Uterus (tissue), 4 donors: ENCODE data around the gene CELF2. TPM values are rescaled to one million over a fixed set of nuclear protein-coding genes. Genes with fewer than 3 reads are reported as not detected.

Experiments used
- DNase-seq, 2 donors: peaks; one replicate each; pipeline ENCODE4 v3.0.0-alpha.2; 2019 to 2020
- H3K27ac ChIP-seq, 2 donors: fragments of 200-600 bp; sonication (generic); 1 replicate in 1 of 2; 2 replicates in 1 of 2; pipeline ENCODE4 v1.5.1; 2016 to 2018
- H3K27me3 ChIP-seq, 2 donors: fragments of 200-600 bp; sonication (generic); one replicate each; pipeline ENCODE4 v1.5.1; 2018 to 2019; ENCODE audit warnings: control low read depth in 1 of 2
- H3K36me3 ChIP-seq, 2 donors: fragments of 200-600 bp; sonication (generic); one replicate each; pipeline ENCODE4 v1.5.1; 2019; ENCODE audit warnings: control low read depth in 1 of 2
- H3K4me1 ChIP-seq, 2 donors: fragments of 200-600 bp; sonication (generic); one replicate each; pipeline ENCODE4 v1.5.1; 2018 to 2019; ENCODE audit warnings: control low read depth in 1 of 2
- H3K4me3 ChIP-seq, 2 donors: fragments of 200-600 bp; sonication (generic); 1 replicate in 1 of 2; 2 replicates in 1 of 2; pipeline ENCODE4 v1.5.1; 2018 to 2019; ENCODE audit warnings: mild to moderate bottlenecking in 1 of 2
- H3K9me3 ChIP-seq, 2 donors: fragments of 200-600 bp; sonication (generic); one replicate each; pipeline ENCODE4 v1.5.1; 2019; ENCODE audit warnings: control low read depth in 1 of 2
- CTCF ChIP-seq, 4 experiments: fragments of 200-600 bp in 2 of 4; fragments of 450-650 bp in 2 of 4; sonication (generic) in 2 of 4; IDR thresholded peaks; one replicate each; pipeline ENCODE4 v1.5.1; 2016 to 2019; ENCODE audit warnings: antibody characterized with exemption in 4 of 4, mild to moderate bottlenecking in 2 of 4, moderate library complexity in 1 of 4
- POLR2A ChIP-seq, 2 donors: fragments of 450-650 bp; IDR thresholded peaks; one replicate each; pipeline ENCODE4 v1.6.1; 2016; ENCODE audit warnings: antibody characterized with exemption in 2 of 2, mild to moderate bottlenecking in 1 of 2, moderate library complexity in 1 of 2
- intact Hi-C: fragments of 100-400 bp; cut with DNase I; formaldehyde crosslinking; loops from one replicate; pipeline ENCODE4 v1.15.1; 2023; ENCODE audit warnings: low total_unique reads
- total RNA-seq, 4 donors: library from RNA; depleted of rRNA in 3 of 4; stranded (reverse); fragments of >200 nt in 3 of 4; gene quantifications; one replicate each; pipeline versions ENCODE4 v1.1.0 to v1.2.4, GENCODE V29; 2014 to 2023
- donor health status: DM: yes; HTN: yes; CAD: no.

Gene CELF2
- total RNA-seq, 4 donors from 2014 or later = 12.8 to 59.2 (median 44.0) TPM

- H3K4me1 ChIP-seq = no peaks in the 10 kb centered on the region
These were observed 92.9 kb downstream of the CELF2 start for GRCh38 chr10:11110539-11110938.

GRCh38 chr10:11111490-11111889 is 93.8 kb downstream of the CELF2 start:
- Histone ChIP-seq H3K27ac (no peak overlapping the region), H3K4me1 (no peaks in the 10 kb centered on the region), H3K27me3 (no peaks in the 10 kb centered on the region), H3K9me3 (no peaks in the 10 kb centered on the region), H3K36me3 (no peaks in the 10 kb centered on the region), H3K4me3 (no peak overlapping the region)
- intact Hi-C loops = no loop called here
- DNase-seq = no peak
- no peak for TF ChIP-seq POLR2A (IDR thresholded peaks at IDR 0.05)
- TF ChIP-seq CTCF (IDR thresholded peaks at IDR 0.05) = no peak

More at GRCh38 chr10:11110539-11110938, 92.9 kb downstream of the CELF2 start:
- TF ChIP-seq CTCF (IDR thresholded peaks at IDR 0.05) (no peak), POLR2A (IDR thresholded peaks at IDR 0.05) (no peak)
- Histone ChIP-seq H3K27ac (no peak overlapping the region), H3K4me3 (no peak overlapping the region), H3K9me3 (no peaks in the 10 kb centered on the region), H3K27me3 (no peaks in the 10 kb centered on the region), H3K36me3 (no peaks in the 10 kb centered on the region)
- DNase-seq = no peak
- intact Hi-C loops = no loop called here

- H3K4me3 ChIP-seq = no peak overlapping the region
- DNase-seq = no peak
- no peaks in the 10 kb centered on the region for H3K9me3 ChIP-seq
- H3K27me3 ChIP-seq = no peaks in the 10 kb centered on the region
- TF ChIP-seq CTCF (IDR thresholded peaks at IDR 0.05) = no peak
- TF ChIP-seq POLR2A (IDR thresholded peaks at IDR 0.05) = no peak
- intact Hi-C loops = no loop called here
- no peaks in the 10 kb centered on the region for H3K36me3 ChIP-seq
- H3K4me1 ChIP-seq = no peaks in the 10 kb centered on the region
- no peak overlapping the region for H3K27ac ChIP-seq
These were observed 95.0 kb downstream of the CELF2 start for GRCh38 chr10:11112718-11113117.

GRCh38 chr10:11113156-11113555 is 95.5 kb downstream of the CELF2 start:
- no peaks in the 10 kb centered on the region for H3K36me3 ChIP-seq
- no peaks in the 10 kb centered on the region for H3K27me3 ChIP-seq
- DNase-seq = no peak
- no peak overlapping the region for H3K27ac ChIP-seq
- no peak overlapping the region for H3K4me3 ChIP-seq
- H3K4me1 ChIP-seq = no peaks in the 10 kb centered on the region
- intact Hi-C loops = no loop called here
- TF ChIP-seq POLR2A (IDR thresholded peaks at IDR 0.05) = no peak
- no peak for TF ChIP-seq CTCF (IDR thresholded peaks at IDR 0.05)
- no peaks in the 10 kb centered on the region for H3K9me3 ChIP-seq

GRCh38 chr10:11114269-11114668 is 96.6 kb downstream of the CELF2 start:
- Histone ChIP-seq H3K9me3 (no peaks in the 10 kb centered on the region), H3K4me1 (no peaks in the 10 kb centered on the region), H3K36me3 (no peaks in the 10 kb centered on the region), H3K27me3 (no peaks in the 10 kb centered on the region), H3K27ac (no peak overlapping the region), H3K4me3 (no peak overlapping the region)
- DNase-seq = no peak
- intact Hi-C loops = no loop called here
- TF ChIP-seq CTCF (IDR thresholded peaks at IDR 0.05) (no peak), POLR2A (IDR thresholded peaks at IDR 0.05) (no peak)
